HepG2 (cell line): ENCODE data around the gene CACNG5. TPM values are rescaled to one million over a fixed set of nuclear protein-coding genes. Genes with fewer than 3 reads are reported as not detected.

Source experiments
- ATAC-seq: fragments of 200-7000 bp; cut with Tn5 transposase; 3 replicates; pipeline ENCODE4 v1.9.1; 2020; ENCODE audit warnings: mild to moderate bottlenecking, moderate library complexity
- BruUV-seq: library from RNA; stranded (reverse); fragments of 400-500 nt; replicated peaks from 2 replicates; lab custom pipeline; 2021; lab: Mats Ljungman, UMichigan
- CTCF ChIA-PET: fragments of 300-600 bp; formaldehyde crosslinking; extraction: SDS; loops from one replicate; lab custom pipeline; 2021; ENCODE audit warnings: low total read pairs, inconsistent platforms, low intra/inter-chr PET ratio; lab: Yijun Ruan, JAX
- POLR2A ChIA-PET: fragments of 350-600 bp; sonication (Branson Sonifier 250); formaldehyde crosslinking; loops from one replicate; lab custom pipeline; 2020; ENCODE audit warnings: antibody characterized with exemption, inconsistent platforms; lab: Yijun Ruan, JAX
- DNase-seq: peaks from one replicate; pipeline ENCODE4 v3.0.0-alpha.2; 2015; ENCODE audit warnings: low spot score
- FAIRE-seq: peaks from 3 replicates; lab custom pipeline; 2011; peaks lifted over from hg19 to GRCh38; lab: Jason Lieb, UNC
- H2AFZ ChIP-seq: one replicate; pipeline ENCODE4 v1.6.1; 2011; ENCODE audit warnings: low read length, inconsistent platforms
- H3K27ac ChIP-seq: fragments of 300-600 bp; 3 replicates; pipeline ENCODE4 v1.8.0; 2011; ENCODE audit warnings: mixed run types, mild to moderate bottlenecking, mixed read lengths, low read length, inconsistent platforms; ENCODE audit not compliant: insufficient read depth; ENCODE audit errors: extremely low read length
- H3K27me3 ChIP-seq, 2 experiments: fragments of 200-600 bp in 1 of 2; 2 replicates in 1 of 2; 3 replicates in 1 of 2; pipeline versions ENCODE4 v1.6.0 to v1.8.0; 2011; ENCODE audit warnings: low read length in 2 of 2, mild to moderate bottlenecking in 2 of 2, moderate library complexity in 2 of 2, inconsistent platforms in 1 of 2; ENCODE audit not compliant: insufficient read depth in 2 of 2, control insufficient read depth in 1 of 2
- H3K36me3 ChIP-seq, 2 experiments: fragments of 200-600 bp in 1 of 2; replicated peaks in 1 of 2; 2 replicates in 1 of 2; 3 replicates in 1 of 2; pipeline versions ENCODE4 v1.5.1 to v1.8.0; 2011; ENCODE audit warnings: low read length in 2 of 2, inconsistent platforms in 1 of 2; ENCODE audit not compliant: insufficient read depth in 2 of 2, control insufficient read depth in 1 of 2
- H3K4me1 ChIP-seq: 2 replicates; pipeline ENCODE4 v1.5.1; 2012; ENCODE audit warnings: low read length, inconsistent platforms; ENCODE audit not compliant: insufficient read depth
- H3K4me2 ChIP-seq: 2 replicates; pipeline ENCODE4 v1.6.0; 2011; ENCODE audit warnings: low read depth, low read length, inconsistent platforms
- H3K4me3 ChIP-seq, 3 experiments: fragments of 200-600 bp in 1 of 3; sonication (generic), shearing (Covaris generic) in 1 of 3; replicated peaks in 1 of 3; 2 replicates each; pipeline ENCODE4 v1.5.1; 2011 to 2016; ENCODE audit warnings: low read length in 3 of 3, inconsistent platforms in 2 of 3, low read depth in 2 of 3, mild to moderate bottlenecking in 2 of 3, control low read depth in 1 of 3, mixed read lengths in 1 of 3; ENCODE audit not compliant: insufficient read depth in 1 of 3
- H3K79me2 ChIP-seq: one replicate; pipeline ENCODE4 v1.6.1; 2011; ENCODE audit warnings: low read length, inconsistent platforms; ENCODE audit not compliant: insufficient read depth
- H3K9ac ChIP-seq: 2 replicates; pipeline ENCODE4 v1.6.0; 2011; ENCODE audit warnings: mild to moderate bottlenecking, low read depth, low read length, inconsistent platforms; ENCODE audit not compliant: insufficient read depth
- H3K9me3 ChIP-seq: 2 replicates; pipeline ENCODE4 v1.5.1; 2012; ENCODE audit warnings: mild to moderate bottlenecking, low read length
- H4K20me1 ChIP-seq: 2 replicates; pipeline ENCODE4 v1.6.0; 2011; ENCODE audit warnings: inconsistent platforms, mild to moderate bottlenecking, low read length, moderate library complexity; ENCODE audit not compliant: insufficient read depth
- CBX1 ChIP-seq: IDR thresholded peaks from one replicate; pipeline ENCODE4 v1.6.1; 2016; ENCODE audit warnings: antibody characterized with exemption, low read depth
- CCDC6 ChIP-seq: sonication (generic); formaldehyde crosslinking; IDR thresholded peaks from 2 replicates; pipeline ENCODE4 v1.8.1; 2022; ENCODE audit warnings: mild to moderate bottlenecking, missing genetic modification reagents, moderate library complexity
- HDAC6 ChIP-seq: fragments of 200-600 bp; sonication (generic); IDR thresholded peaks from 2 replicates; pipeline ENCODE4 v1.7.0; 2017; ENCODE audit warnings: mild to moderate bottlenecking, antibody characterized with exemption, low read length, low read depth
- MEIS1 ChIP-seq: sonication (generic); formaldehyde crosslinking; IDR thresholded peaks from 2 replicates; pipeline ENCODE4 v1.9.0; 2021; ENCODE audit warnings: mild to moderate bottlenecking, missing genetic modification reagents, moderate library complexity, borderline replicate concordance
- MIER3 ChIP-seq: IDR thresholded peaks from 2 replicates; pipeline ENCODE4 v1.6.1; 2016; ENCODE audit warnings: missing compliant biosample characterization, borderline replicate concordance
- NFIB ChIP-seq: sonication (generic); formaldehyde crosslinking; IDR thresholded peaks from 2 replicates; pipeline ENCODE4 v1.9.0; 2021; ENCODE audit warnings: missing genetic modification reagents, mild to moderate bottlenecking, borderline replicate concordance
- NR2C2 ChIP-seq: sonication (generic); formaldehyde crosslinking; IDR thresholded peaks from 2 replicates; pipeline ENCODE4 v1.4.0; 2020; ENCODE audit warnings: missing genetic modification reagents, mild to moderate bottlenecking, moderate library complexity, borderline replicate concordance
- PBX3 ChIP-seq: sonication (generic); formaldehyde crosslinking; IDR thresholded peaks from 2 replicates; pipeline ENCODE4 v1.8.1; 2023; ENCODE audit warnings: missing genetic modification reagents, inconsistent platforms, borderline replicate concordance
- RARG ChIP-seq: sonication (generic); formaldehyde crosslinking; IDR thresholded peaks from 2 replicates; pipeline ENCODE4 v1.4.0; 2020; ENCODE audit warnings: low read depth, mild to moderate bottlenecking, missing genetic modification reagents
- TBX3 ChIP-seq: fragments of 450-650 bp; IDR thresholded peaks from 2 replicates; pipeline ENCODE4 v1.6.1; 2017; ENCODE audit warnings: antibody characterized with exemption, mild to moderate bottlenecking, inconsistent platforms, borderline replicate concordance
- TMF1 ChIP-seq: sonication (generic); formaldehyde crosslinking; IDR thresholded peaks from 2 replicates; pipeline ENCODE4 v1.8.1; 2022; ENCODE audit warnings: low read depth, missing genetic modification reagents
- ZFP36L1 ChIP-seq: sonication (generic); formaldehyde crosslinking; IDR thresholded peaks from 2 replicates; pipeline ENCODE4 v1.8.0; 2022; ENCODE audit warnings: mild to moderate bottlenecking, missing genetic modification reagents, moderate library complexity
- ZFP37 ChIP-seq: sonication (generic); formaldehyde crosslinking; IDR thresholded peaks from 2 replicates; pipeline ENCODE4 v1.4.0; 2020; ENCODE audit warnings: missing genetic modification reagents, borderline replicate concordance
- ZMYM2 ChIP-seq: sonication (generic); formaldehyde crosslinking; IDR thresholded peaks from 2 replicates; pipeline ENCODE4 v1.8.0; 2022; ENCODE audit warnings: mild to moderate bottlenecking, missing genetic modification reagents
- ZNF101 ChIP-seq: sonication (generic); formaldehyde crosslinking; IDR thresholded peaks from 2 replicates; pipeline ENCODE4 v1.4.0; 2020; ENCODE audit warnings: mild to moderate bottlenecking, low read depth, missing genetic modification reagents, borderline replicate concordance
- ZNF292 ChIP-seq: sonication (generic); formaldehyde crosslinking; IDR thresholded peaks from 2 replicates; pipeline ENCODE4 v1.8.1; 2022; ENCODE audit warnings: mild to moderate bottlenecking, low read depth, missing genetic modification reagents, borderline replicate concordance
- ZNF460 ChIP-seq: sonication (generic); formaldehyde crosslinking; IDR thresholded peaks from 2 replicates; pipeline ENCODE4 v1.5.1; 2020; ENCODE audit warnings: missing genetic modification reagents, mild to moderate bottlenecking, borderline replicate concordance
- WGBS: methylation state at CpG from one replicate; pipeline ENCODE4 v1.1.6; 2017; ENCODE audit warnings: low lambda C conversion rate; 5-methylcytosine and 5-hydroxymethylcytosine counted together
- in situ Hi-C: cut with HindIII; loops from 2 replicates; pipeline ENCODE4 v1.10.0; 2017; ENCODE audit warnings: low pct_unique_long_range_greater_than_20kb; ENCODE audit not compliant: extremely low pct_ligation_motif_present
- intact Hi-C: fragments of 100-400 bp; cut with micrococcal nuclease; formaldehyde crosslinking; loops from one replicate; pipeline ENCODE4 v1.10.0; 2022; ENCODE audit not compliant: unreplicated experiment
- polyA plus RNA-seq, 8 experiments: library from polyadenylated mRNA; depleted of rRNA in 3 of 8; stranded (reverse) in 7 of 8; unstranded in 1 of 8; fragments of >200 nt; fragmentation: Illumina TruSeq in 4 of 8; extraction: Trizol in 4 of 8; gene quantifications; 2 replicates each; pipeline versions ENCODE4 v1.2.1 to v1.2.3, GENCODE V29; 2011 to 2016; ENCODE audit warnings: low read depth in 4 of 8, missing spikeins in 1 of 8, mixed read lengths in 1 of 8; ENCODE audit not compliant: insufficient read depth in 1 of 8
- total RNA-seq, 5 experiments: library from RNA; depleted of rRNA; stranded (reverse); fragments of >200 nt; fragmentation: Illumina TruSeq; extraction: Trizol; gene quantifications; 2 replicates each; pipeline ENCODE4 v1.2.3, GENCODE V29; 2016; ENCODE audit warnings: low read depth in 1 of 5

Gene CACNG5
- total and polyA plus RNA-seq, 2 of the 13 experiments (the other 11 are each of a cell fraction or from before 2014, with no cell fraction given): not detected

GRCh38 chr17:66859353-66859752 is 24.4 kb downstream of the CACNG5 start:
- Histone ChIP-seq H3K36me3 (no peaks in the 10 kb centered on the region), H3K9ac (no peak overlapping the region), H2AFZ (no peak overlapping the region), H3K27ac (no peak overlapping the region), H3K4me3 (no peak overlapping the region), H3K79me2 (no peaks in the 10 kb centered on the region), H3K4me1 (no peaks in the 10 kb centered on the region), H3K9me3 (no peaks in the 10 kb centered on the region), H4K20me1 (no peaks in the 10 kb centered on the region), H3K27me3 (0 out of 5 replicates have a peak, but pooled peaks cover 0 to 16% of the 10 kb centered on the region in 2 experiments), H3K4me2 (no peak overlapping the region)
- DNase-seq: no peak
- no peak for FAIRE-seq
- ATAC-seq: no peak
- WGBS: 10% methylated on average over 7 of the region's 8 CpGs
- TF ChIP-seq ZNF460 (CRISPR knock-in tag) (no peak), TMF1 (CRISPR knock-in tag) (no peak), ZFP37 (CRISPR knock-in tag) (no peak), MEIS1 (CRISPR knock-in tag) (no peak), CBX1 (no peak), ZNF292 (CRISPR knock-in tag) (no peak), CCDC6 (CRISPR knock-in tag) (no peak), ZMYM2 (CRISPR knock-in tag) (no peak), NFIB (CRISPR knock-in tag) (no peak), RARG (CRISPR knock-in tag) (no peak), PBX3 (CRISPR knock-in tag) (no peak), NR2C2 (CRISPR knock-in tag) (no peak), HDAC6 (no peak), ZFP36L1 (CRISPR knock-in tag) (no peak), MIER3 (no peak), ZNF101 (CRISPR knock-in tag) (no peak), TBX3 (no peak)
- CTCF ChIA-PET: no interaction called here
- POLR2A ChIA-PET: no interaction called here
- in situ Hi-C loops: no loop called here
- intact Hi-C loops: no loop called here
- BruUV-seq: no TSS peak
